Measurements from ENCODE around the gene KIF5A. TPM values are rescaled to one million over a fixed set of nuclear protein-coding genes. Genes with fewer than 3 reads are reported as not detected.

The KIF5A gene
- total RNA-seq, 4 donors from 2014 or later: 0.34 to 0.67 (median 0.51) TPM

- H3K27ac ChIP-seq: no peak overlapping the region
- intact Hi-C loops (cut with DNase I): no loop called here
- TF ChIP-seq CTCF (IDR thresholded peaks at IDR 0.05): no peak
- no peak for TF ChIP-seq POLR2A (IDR thresholded peaks at IDR 0.05)
- 91 to 93% methylated on average over 11 of the region's 11 CpGs for WGBS, 2 donors
- DNase-seq: no peak
- H3K9me3 ChIP-seq: no peaks in the 10 kb centered on the region
- no peaks in the 10 kb centered on the region for H3K27me3 ChIP-seq
- H3K36me3 ChIP-seq: peaks cover 5 to 9% of the 10 kb centered on the region in 2 donors
- no peak overlapping the region for H3K4me3 ChIP-seq (replicated peaks in 1 of 3)
- H3K4me1 ChIP-seq: peaks cover 30 to 31% of the 10 kb centered on the region in 2 donors
These were observed 57.0 kb downstream of the KIF5A start for GRCh38 chr12:57606821-57607220.

- Histone ChIP-seq H3K36me3 (peaks cover 5% of the 10 kb centered on the region in 2 donors), H3K27me3 (no peaks in the 10 kb centered on the region), H3K9me3 (no peaks in the 10 kb centered on the region), H3K4me3 (replicated peaks in 1 of 3) (no peak overlapping the region), H3K27ac (no peak overlapping the region), H3K4me1 (peaks cover 30 to 34% of the 10 kb centered on the region in 2 donors)
- 92 to 93% methylated on average over 12 of the region's 12 CpGs for WGBS, 2 donors
- TF ChIP-seq CTCF (IDR thresholded peaks at IDR 0.05) (no peak), POLR2A (IDR thresholded peaks at IDR 0.05) (no peak)
- DNase-seq: no peak
- intact Hi-C loops (cut with DNase I): no loop called here
These were observed 58.3 kb downstream of the KIF5A start for GRCh38 chr12:57607958-57608663.

GRCh38 chr12:57609101-57609780 lies 59.4 kb downstream of the KIF5A start:
- H3K4me3 ChIP-seq (replicated peaks in 1 of 3): no peak overlapping the region
- no peaks in the 10 kb centered on the region for H3K27me3 ChIP-seq
- no peak overlapping the region for H3K27ac ChIP-seq
- intact Hi-C loops (cut with DNase I): no loop called here
- H3K9me3 ChIP-seq: no peaks in the 10 kb centered on the region
- H3K4me1 ChIP-seq: peaks cover 23% of the 10 kb centered on the region in 2 donors
- no peak for TF ChIP-seq POLR2A (IDR thresholded peaks at IDR 0.05)
- 72 to 77% methylated on average over 19 of the region's 19 CpGs for WGBS, 2 donors
- DNase-seq: no peak
- H3K36me3 ChIP-seq: peaks cover 5% of the 10 kb centered on the region in 2 donors

- Histone ChIP-seq H3K9me3 (no peaks in the 10 kb centered on the region), H3K4me1 (peaks cover 23% of the 10 kb centered on the region in 2 donors), H3K27me3 (no peaks in the 10 kb centered on the region), H3K36me3 (peaks cover 5% of the 10 kb centered on the region in 2 donors), H3K27ac (peak overlapping the region; percentile 1 to 56 (median 43)), H3K4me3 (replicated peaks in 1 of 3) (peak overlapping the region in 1 of 3 donors; percentile 52)
- intact Hi-C loops (cut with DNase I): no loop called here
- DNase-seq: no peak
- TF ChIP-seq POLR2A (IDR thresholded peaks at IDR 0.05) (no peak), CTCF (IDR thresholded peaks at IDR 0.05) (no peak)
- 18 to 37% methylated on average over 19 to 25 of the region's 34 CpGs for WGBS, 2 donors
These were observed 60.1 kb downstream of the KIF5A start for GRCh38 chr12:57609781-57610553.

GRCh38 chr12:57610554-57611107 lies 60.8 kb downstream of the KIF5A start:
- Histone ChIP-seq H3K27me3 (no peaks in the 10 kb centered on the region), H3K9me3 (no peaks in the 10 kb centered on the region), H3K4me3 (replicated peaks in 1 of 3) (peak overlapping the region in 2 of 3 donors; percentile 32 to 52), H3K27ac (peak overlapping the region; percentile 43 to 67 (median 64)), H3K4me1 (peaks cover 17 to 23% of the 10 kb centered on the region in 2 donors), H3K36me3 (peaks cover 5% of the 10 kb centered on the region in 2 donors)
- intact Hi-C loops (cut with DNase I): no loop called here
- 5 to 8% methylated on average over 19 to 27 of the region's 29 CpGs for WGBS, 2 donors
- TF ChIP-seq POLR2A (IDR thresholded peaks at IDR 0.05) (no peak), CTCF (IDR thresholded peaks at IDR 0.05) (no peak)
- DNase-seq: peak in 1 of 2 donors; percentile 25
